ENCODE results near the gene TAF1C. TPM values are rescaled to one million over a fixed set of nuclear protein-coding genes. Genes with fewer than 3 reads are reported as not detected.

Gene TAF1C
- total and polyA plus RNA-seq, 2 experiments from 2014 or later, result 37.2 to 57.4 TPM

GRCh38 chr16:84209989-84210388, 23.1 kb upstream of the TAF1C start:
- Mint-ChIP-seq H3K4me1 (peaks cover 6% of the 10 kb centered on the region; the same call in 2 of the 3 replicates), H3K27me3 (ENCODE audit: insufficient read depth, low read depth, poor library complexity) (peaks cover 5% of the 10 kb centered on the region), H3K9me3 (no peaks in the 10 kb centered on the region), H3K27ac (no peak overlapping the region), H3K36me3 (ENCODE audit: low read depth) (no peaks in the 10 kb centered on the region), H3K4me3 (no peak overlapping the region)
- DNase-seq (ENCODE audit: low spot score), result peak; percentile 43
- Histone ChIP-seq H3K4me1 (ENCODE audit: insufficient read depth) (no peaks in the 10 kb centered on the region), H3K79me2 (replicated peaks; ENCODE audit: insufficient read depth) (no peaks in the 10 kb centered on the region), H3K4me3 (no peak overlapping the region), H3K27me3 (ENCODE audit: insufficient read depth) (no peaks in the 10 kb centered on the region), H3K36me3 (ENCODE audit: insufficient read depth) (no peaks in the 10 kb centered on the region), H3K4me2 (no peak overlapping the region), H2AFZ (no peak overlapping the region; the same call in 1 of the 2 replicates), H3K9me2 (ENCODE audit: insufficient read depth) (0 out of 2 replicates have a peak, but pooled peaks cover 3% of the 10 kb centered on the region), H4K20me1 (replicated peaks; ENCODE audit: insufficient read depth) (0 out of 2 replicates have a peak, but pooled peaks cover 3% of the 10 kb centered on the region), H3K27ac (ENCODE audit: low read depth) (no peak overlapping the region), H3F3A (replicated peaks; ENCODE audit: low read depth) (no peaks in the 10 kb centered on the region)
- no peak for ATAC-seq
- no peak for TF ChIP-seq ZNF331 (CRISPR knock-in tag; IDR thresholded peaks at IDR 0.05; ENCODE audit: low read depth)
- peak; percentile 44 to 49; a peak in 3 of 4 replicates for TF ChIP-seq CTCF (conservative IDR thresholded peaks at IDR 0.05; ENCODE audit: low read depth in 2 of 2)

- peaks cover 4% of the 10 kb centered on the region; the same call in 2 of the 3 replicates for H3K4me1 Mint-ChIP-seq
- Histone ChIP-seq H3K4me1 (ENCODE audit: insufficient read depth) (no peaks in the 10 kb centered on the region), H2AFZ (no peak overlapping the region), H3K9me2 (ENCODE audit: insufficient read depth) (0 out of 2 replicates have a peak, but pooled peaks cover 3% of the 10 kb centered on the region), H3K4me2 (no peak overlapping the region), H3K27me3 (ENCODE audit: insufficient read depth) (no peaks in the 10 kb centered on the region), H4K20me1 (replicated peaks; ENCODE audit: insufficient read depth) (0 out of 2 replicates have a peak, but pooled peaks cover 3% of the 10 kb centered on the region), H3F3A (replicated peaks; ENCODE audit: low read depth) (no peaks in the 10 kb centered on the region), H3K27ac (ENCODE audit: low read depth) (no peak overlapping the region), H3K4me3 (no peak overlapping the region), H3K36me3 (ENCODE audit: insufficient read depth) (no peaks in the 10 kb centered on the region), H3K79me2 (replicated peaks; ENCODE audit: insufficient read depth) (no peaks in the 10 kb centered on the region)
- H3K27me3 Mint-ChIP-seq (ENCODE audit: insufficient read depth, low read depth, poor library complexity), result peaks cover 4% of the 10 kb centered on the region
- H3K27ac Mint-ChIP-seq, result no peak overlapping the region
- ATAC-seq (peak; percentile 77), DNase-seq (ENCODE audit: low spot score) (no peak)
- H3K36me3 Mint-ChIP-seq (ENCODE audit: low read depth), result no peaks in the 10 kb centered on the region
- no peaks in the 10 kb centered on the region for H3K9me3 Mint-ChIP-seq
- no peak for TF ChIP-seq ZNF114 (CRISPR knock-in tag; IDR thresholded peaks at IDR 0.05)
- no peak for TF ChIP-seq EZH2phosphoT487 (IDR thresholded peaks at IDR 0.05; ENCODE audit: unreplicated experiment)
- H3K4me3 Mint-ChIP-seq, result no peak overlapping the region
These were observed 21.0 kb upstream of the TAF1C start for GRCh38 chr16:84207879-84208278.

GRCh38 chr16:84207251-84207650, 20.4 kb upstream of the TAF1C start:
- Mint-ChIP-seq H3K4me3 (no peak overlapping the region), H3K36me3 (ENCODE audit: low read depth) (no peaks in the 10 kb centered on the region), H3K4me1 (peaks cover 4% of the 10 kb centered on the region; the same call in 2 of the 3 replicates), H3K27me3 (ENCODE audit: insufficient read depth, low read depth, poor library complexity) (peaks cover 4% of the 10 kb centered on the region), H3K27ac (no peak overlapping the region), H3K9me3 (no peaks in the 10 kb centered on the region)
- H3K36me3 ChIP-seq (ENCODE audit: insufficient read depth), result no peaks in the 10 kb centered on the region
- no peak overlapping the region for H3K4me3 ChIP-seq
- H3K4me2 ChIP-seq, result no peak overlapping the region
- DNase-seq (ENCODE audit: low spot score), result no peak
- no peak overlapping the region for H2AFZ ChIP-seq
- 0 out of 2 replicates have a peak, but pooled peaks cover 3% of the 10 kb centered on the region for H4K20me1 ChIP-seq (replicated peaks; ENCODE audit: insufficient read depth)
- no peaks in the 10 kb centered on the region for H3K79me2 ChIP-seq (replicated peaks; ENCODE audit: insufficient read depth)
- H3F3A ChIP-seq (replicated peaks; ENCODE audit: low read depth), result no peaks in the 10 kb centered on the region
- no peak for ATAC-seq
- H3K27me3 ChIP-seq (ENCODE audit: insufficient read depth), result no peaks in the 10 kb centered on the region
- no peaks in the 10 kb centered on the region for H3K4me1 ChIP-seq (ENCODE audit: insufficient read depth)
- 0 out of 2 replicates have a peak, but pooled peaks cover 3% of the 10 kb centered on the region for H3K9me2 ChIP-seq (ENCODE audit: insufficient read depth)
- H3K27ac ChIP-seq (ENCODE audit: low read depth), result no peak overlapping the region
- no peak for TF ChIP-seq REST (IDR thresholded peaks at IDR 0.05; ENCODE audit: unreplicated experiment)
- TF ChIP-seq EZH2phosphoT487 (IDR thresholded peaks at IDR 0.05; ENCODE audit: unreplicated experiment), result no peak
- no peak for TF ChIP-seq ETS1 (IDR thresholded peaks at IDR 0.05)
- TF ChIP-seq ZNF331 (CRISPR knock-in tag; IDR thresholded peaks at IDR 0.05; ENCODE audit: low read depth), result no peak
- no peak for TF ChIP-seq CTCF (conservative IDR thresholded peaks at IDR 0.05; ENCODE audit: low read depth in 2 of 2)
- no peak for TF ChIP-seq NANOG (IDR thresholded peaks at IDR 0.05; ENCODE audit: borderline replicate concordance)
- no peak for TF ChIP-seq JUNB (IDR thresholded peaks at IDR 0.05; ENCODE audit: unreplicated experiment)

Data from GM23338 (cell line).